Neural crest cell (in vitro differentiated cells): ENCODE measurements around the gene FER1L5. TPM values are rescaled to one million over a fixed set of nuclear protein-coding genes. Genes with fewer than 3 reads are reported as not detected.

ENCODE experiments used
- DNase-seq: peaks from one replicate; pipeline ENCODE4 v3.0.0; 2021; ENCODE audit warnings: low read depth, mixed read lengths, low spot score
- H3K27ac Mint-ChIP-seq: one replicate; pipeline ENCODE4 v1.8.0; 2021; ENCODE audit warnings: mild to moderate bottlenecking, mixed read lengths; ENCODE audit not compliant: unreplicated experiment
- H3K27me3 Mint-ChIP-seq: 2 replicates; pipeline ENCODE4 v1.8.0; 2021; ENCODE audit warnings: low read depth, mild to moderate bottlenecking, mixed read lengths
- H3K36me3 Mint-ChIP-seq: 2 replicates; pipeline ENCODE4 v1.8.0; 2021; ENCODE audit warnings: low read depth, mild to moderate bottlenecking, mixed read lengths
- H3K4me1 Mint-ChIP-seq: 2 replicates; pipeline ENCODE4 v1.8.0; 2021; ENCODE audit warnings: mixed read lengths
- H3K4me3 Mint-ChIP-seq: one replicate; pipeline ENCODE4 v1.8.0; 2021; ENCODE audit warnings: mild to moderate bottlenecking, mixed read lengths
- H3K9me3 Mint-ChIP-seq: 2 replicates; pipeline ENCODE4 v1.8.0; 2021; ENCODE audit warnings: mixed read lengths
- total RNA-seq: library from RNA; stranded (reverse); gene quantifications from 2 replicates; pipeline ENCODE4 v1.2.1, GENCODE V29; 2021
- TF ChIP-seq, protein P1 (sequence below): fragments of 200-600 bp; sonication (generic); conservative IDR thresholded peaks from 2 replicates; pipeline ENCODE4 v1.5.0; 2021; ENCODE audit warnings: antibody characterized with exemption, mild to moderate bottlenecking

Gene FER1L5
- total RNA-seq, 1 donor from 2014 or later, result 0.89 TPM

DNA sequence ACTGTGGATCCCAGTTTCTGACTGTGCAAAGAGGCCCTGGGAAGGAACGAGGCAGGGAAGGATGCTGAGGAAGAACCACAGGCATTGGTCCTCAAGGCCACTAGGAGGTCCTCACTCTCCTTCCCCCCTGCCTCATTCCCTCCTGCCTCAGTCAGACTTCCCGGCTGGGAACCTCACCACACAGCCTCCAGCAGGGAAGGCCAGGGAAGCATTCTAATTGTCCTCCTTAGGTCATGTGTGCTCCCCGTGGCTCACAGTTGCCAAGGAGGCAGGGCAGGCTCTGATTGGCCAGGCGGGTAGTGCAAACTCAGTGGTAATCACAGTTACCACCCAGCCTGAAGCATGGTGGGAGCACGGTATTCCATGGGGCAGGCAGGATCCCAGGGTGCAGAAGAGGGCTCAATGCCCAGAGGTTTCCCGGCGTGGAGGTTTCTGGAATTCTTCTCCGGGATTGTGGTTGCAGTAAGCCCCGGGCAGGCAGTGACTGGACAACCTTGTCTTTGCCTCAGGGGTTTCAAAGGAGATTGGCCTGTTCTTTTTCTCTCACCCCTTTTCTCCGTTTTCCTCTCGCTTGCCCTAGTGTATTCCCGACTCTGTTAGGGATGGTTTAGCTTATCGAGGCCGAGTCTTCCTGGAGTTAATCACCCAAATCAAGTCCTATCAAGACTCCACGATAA lies 27.1 kb downstream of the FER1L5 start:
- Mint-ChIP-seq H3K27ac (no peak overlapping the region), H3K9me3 (no peaks in the 10 kb centered on the region), H3K36me3 (no peaks in the 10 kb centered on the region), H3K4me1 (peaks cover 9% of the 10 kb centered on the region), H3K27me3 (peaks cover 3% of the 10 kb centered on the region), H3K4me3 (no peak overlapping the region)
- DNase-seq, result no peak
- TF ChIP-seq, protein P1, sequence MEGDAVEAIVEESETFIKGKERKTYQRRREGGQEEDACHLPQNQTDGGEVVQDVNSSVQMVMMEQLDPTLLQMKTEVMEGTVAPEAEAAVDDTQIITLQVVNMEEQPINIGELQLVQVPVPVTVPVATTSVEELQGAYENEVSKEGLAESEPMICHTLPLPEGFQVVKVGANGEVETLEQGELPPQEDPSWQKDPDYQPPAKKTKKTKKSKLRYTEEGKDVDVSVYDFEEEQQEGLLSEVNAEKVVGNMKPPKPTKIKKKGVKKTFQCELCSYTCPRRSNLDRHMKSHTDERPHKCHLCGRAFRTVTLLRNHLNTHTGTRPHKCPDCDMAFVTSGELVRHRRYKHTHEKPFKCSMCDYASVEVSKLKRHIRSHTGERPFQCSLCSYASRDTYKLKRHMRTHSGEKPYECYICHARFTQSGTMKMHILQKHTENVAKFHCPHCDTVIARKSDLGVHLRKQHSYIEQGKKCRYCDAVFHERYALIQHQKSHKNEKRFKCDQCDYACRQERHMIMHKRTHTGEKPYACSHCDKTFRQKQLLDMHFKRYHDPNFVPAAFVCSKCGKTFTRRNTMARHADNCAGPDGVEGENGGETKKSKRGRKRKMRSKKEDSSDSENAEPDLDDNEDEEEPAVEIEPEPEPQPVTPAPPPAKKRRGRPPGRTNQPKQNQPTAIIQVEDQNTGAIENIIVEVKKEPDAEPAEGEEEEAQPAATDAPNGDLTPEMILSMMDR, result no peak

DNA sequence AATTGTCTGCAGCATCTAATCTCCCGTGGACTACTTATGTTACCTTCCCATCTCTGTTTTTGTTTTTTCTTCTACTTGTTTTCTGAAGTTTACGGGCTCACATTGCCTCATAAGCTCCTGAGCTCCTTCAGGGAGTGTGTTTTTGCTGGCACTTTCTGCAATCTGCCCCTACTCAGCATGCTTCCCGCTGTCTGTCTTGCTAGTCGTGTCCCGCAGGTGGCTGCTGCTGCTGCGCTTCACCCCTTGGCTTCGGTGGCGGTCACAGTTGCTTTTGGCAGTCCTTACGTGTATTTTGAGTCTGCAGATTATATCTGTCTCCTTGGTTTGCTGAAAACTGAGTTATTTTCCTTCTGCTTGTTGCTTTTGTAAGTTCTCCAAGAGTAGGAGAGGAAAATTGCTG lies 37.3 kb downstream of the FER1L5 start:
- Mint-ChIP-seq H3K36me3 (no peaks in the 10 kb centered on the region), H3K9me3 (peaks cover 2% of the 10 kb centered on the region), H3K4me3 (no peak overlapping the region), H3K27ac (no peak overlapping the region), H3K27me3 (peaks cover 12% of the 10 kb centered on the region), H3K4me1 (peaks cover 4% of the 10 kb centered on the region)
- DNase-seq, result no peak
- TF ChIP-seq, protein P1, result no peak

DNA sequence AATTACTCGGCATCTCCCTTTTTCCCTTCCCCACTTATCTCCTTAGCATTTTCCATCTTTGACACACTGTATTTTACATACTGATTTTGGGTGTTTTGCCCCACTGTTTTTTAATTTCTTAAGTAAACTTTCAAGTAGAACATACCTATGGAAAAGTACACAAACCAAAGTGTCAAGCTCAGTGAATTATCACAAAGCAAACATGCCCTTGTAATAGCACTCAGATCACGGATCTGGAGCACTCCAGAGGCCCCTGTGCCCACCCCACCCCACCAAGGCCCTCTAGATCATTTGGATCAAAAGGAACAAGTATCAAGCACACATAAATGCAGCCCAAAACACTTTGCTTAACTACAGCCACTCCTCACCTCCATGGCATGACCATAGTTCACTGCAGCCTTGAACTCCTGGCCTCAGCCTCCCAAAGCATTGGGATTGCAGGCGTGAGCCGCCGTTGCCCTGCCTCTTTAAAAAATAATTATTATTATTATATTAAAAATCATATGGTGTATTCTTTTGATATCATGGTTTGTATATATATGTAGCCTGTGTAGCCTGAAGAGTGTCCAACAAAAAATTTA lies 38.1 kb downstream of the FER1L5 start:
- Mint-ChIP-seq H3K9me3 (peaks cover 2% of the 10 kb centered on the region), H3K36me3 (no peaks in the 10 kb centered on the region), H3K4me1 (peaks cover 4% of the 10 kb centered on the region)

DNA sequence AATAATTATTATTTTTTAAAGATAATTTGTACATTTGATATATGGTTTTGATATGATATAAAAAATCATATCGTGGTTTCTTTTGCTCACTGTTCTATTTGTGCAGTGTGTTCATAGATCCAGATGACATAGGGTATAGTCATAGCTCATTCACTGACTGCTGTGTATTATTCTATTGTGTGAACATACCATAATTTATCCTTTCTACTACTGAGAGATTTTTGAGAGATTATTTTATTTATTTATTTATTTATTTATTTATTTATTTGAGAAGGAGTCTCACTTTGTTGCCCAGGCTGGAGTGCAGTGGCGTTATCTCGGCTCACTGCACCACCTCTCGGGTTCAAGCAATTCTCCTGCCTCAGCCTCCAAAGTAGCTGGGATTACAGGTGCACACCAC lies 39.0 kb downstream of the FER1L5 start:
- Mint-ChIP-seq H3K9me3 (peaks cover 2% of the 10 kb centered on the region), H3K4me3 (no peak overlapping the region), H3K27me3 (peaks cover 12% of the 10 kb centered on the region), H3K4me1 (peaks cover 4% of the 10 kb centered on the region), H3K36me3 (no peaks in the 10 kb centered on the region), H3K27ac (no peak overlapping the region)
- no peak for DNase-seq
- TF ChIP-seq, protein P1, result no peak

More for the DNA sequence above, 38.1 kb downstream of the FER1L5 start:
- H3K27ac Mint-ChIP-seq, result no peak overlapping the region
- TF ChIP-seq, protein P1, result no peak
- no peak overlapping the region for H3K4me3 Mint-ChIP-seq
- DNase-seq, result no peak
- H3K27me3 Mint-ChIP-seq, result peaks cover 12% of the 10 kb centered on the region

DNA sequence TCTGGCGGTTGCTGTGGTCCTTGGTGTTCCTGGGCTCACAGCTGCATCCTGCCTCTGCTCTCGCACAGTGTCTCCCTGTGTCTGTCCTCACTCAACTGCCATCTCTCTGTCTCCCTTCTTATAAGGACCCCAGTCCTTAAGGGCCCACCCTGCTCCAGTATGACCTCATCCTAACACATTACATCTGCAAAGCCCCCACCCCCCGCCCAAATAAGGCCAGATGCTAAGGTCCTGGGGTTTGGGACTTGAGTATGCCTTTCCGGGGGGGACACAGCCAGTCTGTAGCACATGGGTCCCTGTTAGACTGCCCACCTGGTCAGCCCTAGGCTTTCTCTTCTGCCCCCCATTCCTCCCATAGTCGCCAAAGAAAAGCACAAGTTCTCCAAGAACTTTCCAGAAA lies 40.7 kb downstream of the FER1L5 start:
- peak overlapping the region; percentile 6 for H3K27ac Mint-ChIP-seq
- H3K4me3 Mint-ChIP-seq, result no peak overlapping the region
- H3K36me3 Mint-ChIP-seq, result no peaks in the 10 kb centered on the region
- H3K9me3 Mint-ChIP-seq, result no peaks in the 10 kb centered on the region
- DNase-seq, result no peak
- H3K4me1 Mint-ChIP-seq, result peaks cover 4% of the 10 kb centered on the region
- TF ChIP-seq, protein P1, result no peak
- peaks cover 12% of the 10 kb centered on the region for H3K27me3 Mint-ChIP-seq
